Measurements from ENCODE around the gene PHF19. TPM values are rescaled to one million over a fixed set of nuclear protein-coding genes. Genes with fewer than 3 reads are reported as not detected.

Gene PHF19
- total and polyA plus RNA-seq, 8 donors = 37.0 to 55.0 (median 45.7) TPM

DNA sequence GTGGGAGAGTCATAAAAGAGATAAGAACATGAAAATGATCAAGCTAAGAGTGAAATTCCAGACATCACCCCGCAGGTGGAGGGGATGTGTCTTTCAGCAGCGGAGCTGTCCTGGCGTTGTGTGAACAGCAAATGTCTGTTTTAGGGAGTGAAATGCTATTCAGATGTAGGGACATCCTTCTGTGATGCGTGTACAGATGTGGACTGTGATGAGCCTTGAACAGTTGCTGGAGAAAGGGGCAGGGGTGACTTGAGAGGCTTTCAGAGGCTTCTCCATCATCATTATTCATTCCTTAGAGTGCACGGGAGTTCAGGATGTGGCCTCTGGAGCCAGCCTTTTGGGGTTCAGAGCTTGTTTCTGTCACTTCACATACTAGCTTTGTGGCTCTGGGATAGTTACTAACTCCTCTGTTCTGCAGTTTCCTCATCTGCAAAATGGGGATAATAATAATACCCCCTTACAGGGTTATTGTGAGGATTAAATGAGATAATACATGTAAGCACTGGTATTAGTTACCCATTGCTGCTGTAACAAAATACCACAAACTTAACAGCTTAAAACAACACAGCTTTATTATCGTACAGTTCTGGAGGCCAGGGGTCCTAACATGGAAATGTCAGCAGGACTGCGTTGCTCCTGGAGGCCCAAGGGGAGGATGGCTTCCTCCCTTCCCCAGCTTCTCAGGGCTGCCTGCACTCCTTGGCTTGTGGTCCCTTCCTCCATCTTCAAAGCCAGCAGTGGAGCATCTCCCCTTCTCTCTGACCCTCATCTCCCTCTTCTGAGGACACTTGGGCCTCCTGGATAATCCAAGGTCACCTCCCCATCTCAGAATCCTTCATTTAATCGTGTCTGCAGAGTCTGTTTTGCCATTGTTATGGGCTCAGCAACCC, 40.2 kb upstream of the PHF19 start:
- Histone ChIP-seq H3K4me3 (no peak overlapping the region), H3K27me3 (no peaks in the 10 kb centered on the region), H3K36me3 (peaks cover 0 to 58% of the 10 kb centered on the region in 2 donors), H3K4me1 (peaks cover 0 to 48% of the 10 kb centered on the region in 2 donors), H3K9me3 (peaks cover 0 to 3% of the 10 kb centered on the region in 2 donors), H3K27ac (no peak overlapping the region)
- ATAC-seq (no peak), DNase-seq (no peak)
- TF ChIP-seq, protein P1, sequence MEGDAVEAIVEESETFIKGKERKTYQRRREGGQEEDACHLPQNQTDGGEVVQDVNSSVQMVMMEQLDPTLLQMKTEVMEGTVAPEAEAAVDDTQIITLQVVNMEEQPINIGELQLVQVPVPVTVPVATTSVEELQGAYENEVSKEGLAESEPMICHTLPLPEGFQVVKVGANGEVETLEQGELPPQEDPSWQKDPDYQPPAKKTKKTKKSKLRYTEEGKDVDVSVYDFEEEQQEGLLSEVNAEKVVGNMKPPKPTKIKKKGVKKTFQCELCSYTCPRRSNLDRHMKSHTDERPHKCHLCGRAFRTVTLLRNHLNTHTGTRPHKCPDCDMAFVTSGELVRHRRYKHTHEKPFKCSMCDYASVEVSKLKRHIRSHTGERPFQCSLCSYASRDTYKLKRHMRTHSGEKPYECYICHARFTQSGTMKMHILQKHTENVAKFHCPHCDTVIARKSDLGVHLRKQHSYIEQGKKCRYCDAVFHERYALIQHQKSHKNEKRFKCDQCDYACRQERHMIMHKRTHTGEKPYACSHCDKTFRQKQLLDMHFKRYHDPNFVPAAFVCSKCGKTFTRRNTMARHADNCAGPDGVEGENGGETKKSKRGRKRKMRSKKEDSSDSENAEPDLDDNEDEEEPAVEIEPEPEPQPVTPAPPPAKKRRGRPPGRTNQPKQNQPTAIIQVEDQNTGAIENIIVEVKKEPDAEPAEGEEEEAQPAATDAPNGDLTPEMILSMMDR (IDR thresholded peaks at IDR 0.05) = no peak
- intact Hi-C loops (cut with DNase I) = no loop called here

DNA sequence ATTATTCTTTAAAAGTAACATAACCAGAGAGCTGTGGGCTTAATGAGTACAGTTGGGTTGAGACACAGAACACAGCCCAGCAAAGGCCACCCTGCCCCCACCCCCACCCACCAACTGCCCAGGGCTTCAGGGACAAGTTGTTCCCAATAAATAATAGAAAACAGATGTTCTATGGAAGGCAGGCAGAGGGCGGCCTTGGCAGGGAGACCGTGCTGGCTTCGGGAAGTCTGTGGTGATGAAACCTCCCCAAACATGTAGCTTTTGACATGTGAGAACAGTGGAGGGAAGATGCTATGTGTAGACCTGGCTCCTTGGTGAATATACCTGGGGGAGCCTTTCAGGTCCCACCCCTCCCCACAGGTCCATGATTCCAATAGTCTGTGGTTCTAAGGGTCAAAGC, 39.6 kb upstream of the PHF19 start:
- no peak overlapping the region for H3K4me3 ChIP-seq
- intact Hi-C loops (cut with DNase I) = no loop called here
- H3K36me3 ChIP-seq = peaks cover 0 to 58% of the 10 kb centered on the region in 2 donors
- no peaks in the 10 kb centered on the region for H3K27me3 ChIP-seq
- TF ChIP-seq, protein P1 (IDR thresholded peaks at IDR 0.05) = no peak
- H3K4me1 ChIP-seq = peaks cover 0 to 41% of the 10 kb centered on the region in 2 donors
- DNase-seq (peak in 2 of 4 donors; percentile 54 to 83), ATAC-seq (peak; percentile 38)
- peaks cover 0 to 3% of the 10 kb centered on the region in 2 donors for H3K9me3 ChIP-seq
- no peak overlapping the region for H3K27ac ChIP-seq

DNA sequence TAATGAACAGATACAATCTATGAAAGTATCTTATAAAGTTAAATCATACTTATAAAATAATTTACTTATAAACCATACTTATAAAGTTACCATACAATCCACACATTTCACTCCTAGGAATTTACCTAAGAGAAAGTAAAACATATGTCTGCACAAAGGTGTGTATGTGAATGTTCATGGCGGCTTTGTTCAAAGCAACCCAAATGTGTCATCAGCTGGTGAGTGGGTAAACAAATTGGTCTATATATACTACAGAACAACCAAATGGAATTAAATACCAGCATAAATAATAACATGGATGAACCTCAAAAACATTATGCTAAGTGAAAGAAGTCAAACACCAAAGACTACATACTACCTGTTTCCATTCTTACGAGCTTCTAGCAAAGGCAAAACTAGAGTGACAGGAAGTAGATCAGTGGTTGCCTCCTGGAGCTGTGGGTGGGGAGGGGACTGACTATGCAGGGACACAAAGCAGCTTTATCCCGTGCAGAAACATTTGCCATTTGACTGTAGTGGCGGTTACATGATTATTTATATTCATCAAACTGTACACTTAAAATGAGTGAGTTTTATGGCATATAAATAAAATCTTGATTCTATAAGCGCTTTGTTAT, 39.0 kb upstream of the PHF19 start:
- intact Hi-C loops (cut with DNase I) = no loop called here
- no peak overlapping the region for H3K27ac ChIP-seq
- peaks cover 0 to 3% of the 10 kb centered on the region in 2 donors for H3K9me3 ChIP-seq

DNA sequence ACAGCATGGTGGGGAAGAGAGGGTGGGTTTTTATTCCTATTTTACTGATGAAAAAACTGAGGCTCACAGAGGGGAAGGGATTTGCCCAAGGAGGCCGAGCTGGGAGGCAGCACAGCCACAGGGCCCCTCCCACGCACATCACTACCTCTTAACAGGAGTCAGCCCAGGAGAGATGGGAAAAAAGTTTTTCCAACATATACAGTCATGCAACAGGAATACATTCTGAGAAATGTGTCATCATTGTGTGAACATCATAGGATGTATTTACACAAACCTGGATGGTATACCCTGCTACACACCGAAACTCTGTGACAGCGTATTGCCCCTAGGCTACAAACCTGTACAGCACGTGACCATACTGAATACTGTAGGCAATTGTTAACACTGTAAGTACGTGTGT, 38.0 kb upstream of the PHF19 start:
- TF ChIP-seq, protein P1 (IDR thresholded peaks at IDR 0.05) = no peak

More for the DNA sequence above, 39.0 kb upstream of the PHF19 start:
- H3K4me1 ChIP-seq = peaks cover 0 to 35% of the 10 kb centered on the region in 2 donors
- TF ChIP-seq, protein P1 (IDR thresholded peaks at IDR 0.05) = no peak
- no peak overlapping the region for H3K4me3 ChIP-seq
- H3K27me3 ChIP-seq = no peaks in the 10 kb centered on the region
- ATAC-seq = no peak
- no peak for DNase-seq
- H3K36me3 ChIP-seq = peaks cover 0 to 65% of the 10 kb centered on the region in 2 donors

DNA sequence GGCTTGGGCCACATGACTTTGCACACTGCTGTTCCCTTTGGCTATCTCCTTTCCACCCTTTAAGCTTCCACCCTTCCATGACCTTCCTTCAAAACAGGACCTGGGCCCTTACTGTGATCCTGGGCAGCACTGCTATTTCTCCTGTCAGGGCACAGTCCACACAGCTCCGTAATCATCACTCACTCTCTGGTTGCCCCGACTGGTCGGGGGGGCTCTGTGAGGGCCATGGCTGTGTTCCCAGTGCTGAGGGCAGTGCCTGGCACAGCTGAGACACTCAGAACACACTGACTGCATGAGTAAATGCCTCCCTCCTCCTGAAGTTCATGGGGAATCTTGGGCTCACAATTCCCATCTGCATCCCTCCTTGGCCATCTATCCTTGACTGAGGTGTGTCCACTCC, 37.4 kb upstream of the PHF19 start:
- ATAC-seq (no peak), DNase-seq (no peak)
- H3K9me3 ChIP-seq = peaks cover 0 to 3% of the 10 kb centered on the region in 2 donors
- H3K27ac ChIP-seq = no peak overlapping the region
- no peaks in the 10 kb centered on the region for H3K27me3 ChIP-seq
- no peak overlapping the region for H3K4me3 ChIP-seq
- TF ChIP-seq, protein P1 (IDR thresholded peaks at IDR 0.05) = no peak
- intact Hi-C loops (cut with DNase I) = no loop called here
- H3K4me1 ChIP-seq = peaks cover 0 to 28% of the 10 kb centered on the region in 2 donors
- H3K36me3 ChIP-seq = peaks cover 0 to 80% of the 10 kb centered on the region in 2 donors

More for the DNA sequence above, 38.0 kb upstream of the PHF19 start:
- H3K4me3 ChIP-seq = no peak overlapping the region
- ATAC-seq = no peak
- H3K36me3 ChIP-seq = peaks cover 0 to 75% of the 10 kb centered on the region in 2 donors
- peaks cover 0 to 3% of the 10 kb centered on the region in 2 donors for H3K9me3 ChIP-seq
- H3K27me3 ChIP-seq = no peaks in the 10 kb centered on the region
- no peak overlapping the region for H3K27ac ChIP-seq
- no peak for DNase-seq
- H3K4me1 ChIP-seq = peaks cover 0 to 30% of the 10 kb centered on the region in 2 donors
- intact Hi-C loops (cut with DNase I) = no loop called here

Measured in left lung (tissue), 10 donors.